ENCODE results near the gene CSMD2. TPM values are rescaled to one million over a fixed set of nuclear protein-coding genes. Genes with fewer than 3 reads are reported as not detected.

Gene CSMD2
- total RNA-seq, 2 experiments from 2014 or later = not detected

GRCh38 chr1:33532936-33533335, 632.1 kb downstream of the CSMD2 start:
- Mint-ChIP-seq H3K4me3 (no peak overlapping the region), H3K9me3 (ENCODE audit: low read depth) (no peaks in the 10 kb centered on the region), H3K4me1 (no peaks in the 10 kb centered on the region), H3K36me3 (ENCODE audit: low read depth) (no peaks in the 10 kb centered on the region), H3K27me3 (peaks cover 23% of the 10 kb centered on the region), H3K27ac (no peak overlapping the region)
- ChIA-PET POLR2A (no interaction called here), CTCF (no interaction called here)
- intact Hi-C loops (cut with DNase I, micrococcal nuclease) = no loop called here
- DNase-seq (no peak), ATAC-seq (no peak)

GRCh38 chr1:33532250-33532649, 632.8 kb downstream of the CSMD2 start:
- no peaks in the 10 kb centered on the region for H3K36me3 Mint-ChIP-seq (ENCODE audit: low read depth)
- intact Hi-C loops (cut with DNase I, micrococcal nuclease) = no loop called here
- ChIA-PET CTCF (no interaction called here), POLR2A (no interaction called here)
- H3K4me1 Mint-ChIP-seq = no peaks in the 10 kb centered on the region
- no peak overlapping the region for H3K27ac Mint-ChIP-seq
- no peaks in the 10 kb centered on the region for H3K9me3 Mint-ChIP-seq (ENCODE audit: low read depth)
- ATAC-seq (no peak), DNase-seq (no peak)
- no peak overlapping the region for H3K4me3 Mint-ChIP-seq
- peaks cover 23% of the 10 kb centered on the region for H3K27me3 Mint-ChIP-seq

GRCh38 chr1:33529957-33530356, 635.1 kb downstream of the CSMD2 start:
- H3K4me3 Mint-ChIP-seq = no peak overlapping the region
- ChIA-PET CTCF (no interaction called here), POLR2A (no interaction called here)
- H3K9me3 Mint-ChIP-seq (ENCODE audit: low read depth) = no peaks in the 10 kb centered on the region
- H3K27me3 Mint-ChIP-seq = peaks cover 29% of the 10 kb centered on the region
- H3K27ac Mint-ChIP-seq = no peak overlapping the region
- no peaks in the 10 kb centered on the region for H3K4me1 Mint-ChIP-seq
- ATAC-seq = no peak
- no peak for DNase-seq
- intact Hi-C loops (cut with DNase I, micrococcal nuclease) = no loop called here
- no peaks in the 10 kb centered on the region for H3K36me3 Mint-ChIP-seq (ENCODE audit: low read depth)

- Mint-ChIP-seq H3K27ac (no peak overlapping the region), H3K4me3 (no peak overlapping the region), H3K9me3 (ENCODE audit: low read depth) (no peaks in the 10 kb centered on the region), H3K27me3 (peaks cover 34% of the 10 kb centered on the region), H3K4me1 (no peaks in the 10 kb centered on the region), H3K36me3 (ENCODE audit: low read depth) (no peaks in the 10 kb centered on the region)
- CTCF ChIA-PET = no interaction called here
- DNase-seq (no peak), ATAC-seq (no peak)
- intact Hi-C loops (cut with DNase I, micrococcal nuclease) = no loop called here
- POLR2A ChIA-PET = no interaction called here
Measured at GRCh38 chr1:33527934-33528333, 637.1 kb downstream of the CSMD2 start.

GRCh38 chr1:33524586-33524985, 640.4 kb downstream of the CSMD2 start:
- peaks cover 27% of the 10 kb centered on the region for H3K27me3 Mint-ChIP-seq
- CTCF ChIA-PET = no interaction called here
- POLR2A ChIA-PET = no interaction called here
- DNase-seq (no peak), ATAC-seq (no peak)
- intact Hi-C loops (cut with DNase I, micrococcal nuclease) = no loop called here
- H3K4me3 Mint-ChIP-seq = no peak overlapping the region
- no peaks in the 10 kb centered on the region for H3K9me3 Mint-ChIP-seq (ENCODE audit: low read depth)
- H3K36me3 Mint-ChIP-seq (ENCODE audit: low read depth) = no peaks in the 10 kb centered on the region
- H3K27ac Mint-ChIP-seq = no peak overlapping the region
- no peaks in the 10 kb centered on the region for H3K4me1 Mint-ChIP-seq

- ChIA-PET POLR2A (no interaction called here), CTCF (no interaction called here)
- Mint-ChIP-seq H3K4me1 (no peaks in the 10 kb centered on the region), H3K4me3 (no peak overlapping the region), H3K9me3 (ENCODE audit: low read depth) (no peaks in the 10 kb centered on the region), H3K27me3 (peaks cover 9% of the 10 kb centered on the region), H3K36me3 (ENCODE audit: low read depth) (no peaks in the 10 kb centered on the region), H3K27ac (no peak overlapping the region)
- intact Hi-C loops (cut with DNase I, micrococcal nuclease) = no loop called here
- no peak for ATAC-seq
- DNase-seq = no peak
Measured at GRCh38 chr1:33519240-33519884, 645.7 kb downstream of the CSMD2 start.

- POLR2A ChIA-PET = no interaction called here
- ATAC-seq (no peak), DNase-seq (no peak)
- CTCF ChIA-PET = no interaction called here
- peaks cover 7% of the 10 kb centered on the region for H3K27me3 Mint-ChIP-seq
- peaks cover 6% of the 10 kb centered on the region for H3K4me1 Mint-ChIP-seq
- intact Hi-C loops (cut with DNase I, micrococcal nuclease) = no loop called here
- no peaks in the 10 kb centered on the region for H3K9me3 Mint-ChIP-seq (ENCODE audit: low read depth)
- H3K36me3 Mint-ChIP-seq (ENCODE audit: low read depth) = no peaks in the 10 kb centered on the region
- no peak overlapping the region for H3K27ac Mint-ChIP-seq
- H3K4me3 Mint-ChIP-seq = no peak overlapping the region
Measured at GRCh38 chr1:33517596-33518250, 647.3 kb downstream of the CSMD2 start.

GRCh38 chr1:33516891-33517567, 648.0 kb downstream of the CSMD2 start:
- intact Hi-C loops (cut with DNase I, micrococcal nuclease) = no loop called here
- POLR2A ChIA-PET = no interaction called here
- Mint-ChIP-seq H3K36me3 (ENCODE audit: low read depth) (no peaks in the 10 kb centered on the region), H3K27me3 (peaks cover 4% of the 10 kb centered on the region), H3K4me3 (no peak overlapping the region), H3K4me1 (peaks cover 12% of the 10 kb centered on the region), H3K9me3 (ENCODE audit: low read depth) (no peaks in the 10 kb centered on the region), H3K27ac (no peak overlapping the region)
- CTCF ChIA-PET = no interaction called here
- ATAC-seq (no peak), DNase-seq (no peak)

- intact Hi-C loops (cut with DNase I, micrococcal nuclease) = no loop called here
- no peaks in the 10 kb centered on the region for H3K36me3 Mint-ChIP-seq (ENCODE audit: low read depth)
- H3K27me3 Mint-ChIP-seq = peaks cover 4% of the 10 kb centered on the region
- ChIA-PET CTCF (no interaction called here), POLR2A (no interaction called here)
- H3K27ac Mint-ChIP-seq = no peak overlapping the region
- ATAC-seq = no peak
- no peaks in the 10 kb centered on the region for H3K9me3 Mint-ChIP-seq (ENCODE audit: low read depth)
- no peak overlapping the region for H3K4me3 Mint-ChIP-seq
- peaks cover 12% of the 10 kb centered on the region for H3K4me1 Mint-ChIP-seq
- DNase-seq = no peak
Measured at GRCh38 chr1:33516428-33516827, 648.6 kb downstream of the CSMD2 start.

GRCh38 chr1:33515607-33516006, 649.4 kb downstream of the CSMD2 start:
- no peak for DNase-seq
- ATAC-seq = no peak
- H3K9me3 Mint-ChIP-seq (ENCODE audit: low read depth) = no peaks in the 10 kb centered on the region
- intact Hi-C loops (cut with DNase I, micrococcal nuclease) = no loop called here
- no peak overlapping the region for H3K4me3 Mint-ChIP-seq
- peaks cover 4% of the 10 kb centered on the region for H3K27me3 Mint-ChIP-seq
- H3K36me3 Mint-ChIP-seq (ENCODE audit: low read depth) = no peaks in the 10 kb centered on the region
- CTCF ChIA-PET = no interaction called here
- POLR2A ChIA-PET = no interaction called here
- no peak overlapping the region for H3K27ac Mint-ChIP-seq
- peaks cover 12% of the 10 kb centered on the region for H3K4me1 Mint-ChIP-seq

- H3K36me3 Mint-ChIP-seq (ENCODE audit: low read depth) = no peaks in the 10 kb centered on the region
- peaks cover 12% of the 10 kb centered on the region for H3K4me1 Mint-ChIP-seq
- ChIA-PET POLR2A (no interaction called here), CTCF (no interaction called here)
- no peak overlapping the region for H3K4me3 Mint-ChIP-seq
- H3K9me3 Mint-ChIP-seq (ENCODE audit: low read depth) = no peaks in the 10 kb centered on the region
- H3K27me3 Mint-ChIP-seq = peaks cover 7% of the 10 kb centered on the region
- DNase-seq (no peak), ATAC-seq (no peak)
- no peak overlapping the region for H3K27ac Mint-ChIP-seq
- intact Hi-C loops (cut with DNase I, micrococcal nuclease) = no loop called here
Measured at GRCh38 chr1:33515112-33515511, 649.9 kb downstream of the CSMD2 start.

- no peaks in the 10 kb centered on the region for H3K36me3 Mint-ChIP-seq (ENCODE audit: low read depth)
- ATAC-seq (peak; percentile 81), DNase-seq (peak; percentile 18)
- intact Hi-C loops (cut with DNase I, micrococcal nuclease) = no loop called here
- H3K27me3 Mint-ChIP-seq = peaks cover 7% of the 10 kb centered on the region
- H3K27ac Mint-ChIP-seq = no peak overlapping the region
- POLR2A ChIA-PET = no interaction called here
- CTCF ChIA-PET = interaction anchor here (0.6 to 0.7 kb wide), 2 partner anchors 329 to 639 kb away, joined by 3 to 4 read pairs; no protein-coding TSS in a partner anchor
- H3K4me1 Mint-ChIP-seq = peaks cover 12% of the 10 kb centered on the region
- no peaks in the 10 kb centered on the region for H3K9me3 Mint-ChIP-seq (ENCODE audit: low read depth)
- H3K4me3 Mint-ChIP-seq = no peak overlapping the region
Measured at GRCh38 chr1:33512226-33513011, 652.6 kb downstream of the CSMD2 start.

All from activated CD4-positive, alpha-beta T cell treated with anti-CD3 and anti-CD28 coated beads for 36 hours (primary cell).